ENCODE measurements around the gene DCC.

DCC gene

GRCh38 chr18:52907543-52908308, 567.7 kb downstream of the DCC start:
- no peak for DNase-seq (ENCODE audit: low read depth)

GRCh38 chr18:52914148-52914547, 574.2 kb downstream of the DCC start:
- no peak for DNase-seq (ENCODE audit: low read depth)

- DNase-seq (ENCODE audit: low read depth), result no peak
Measured at GRCh38 chr18:52920665-52921064, 580.7 kb downstream of the DCC start.

- DNase-seq (ENCODE audit: low read depth), result no peak
Measured at GRCh38 chr18:52933356-52933755, 593.4 kb downstream of the DCC start.

GRCh38 chr18:52936931-52937330, 596.9 kb downstream of the DCC start:
- no peak for DNase-seq (ENCODE audit: low read depth)

- no peak for DNase-seq (ENCODE audit: low read depth)
Measured at GRCh38 chr18:52937840-52938239, 597.8 kb downstream of the DCC start.

GRCh38 chr18:52945552-52945951, 605.6 kb downstream of the DCC start:
- no peak for DNase-seq (ENCODE audit: low read depth)

- no peak for DNase-seq (ENCODE audit: low read depth)
Measured at GRCh38 chr18:52948868-52949444, 609.0 kb downstream of the DCC start.

GRCh38 chr18:52950155-52950554, 610.2 kb downstream of the DCC start:
- DNase-seq (ENCODE audit: low read depth), result no peak

- DNase-seq (ENCODE audit: low read depth), result no peak
Measured at GRCh38 chr18:52953387-52953786, 613.4 kb downstream of the DCC start.

- DNase-seq (ENCODE audit: low read depth), result no peak
Measured at GRCh38 chr18:52963481-52963880, 623.5 kb downstream of the DCC start.

GRCh38 chr18:52970686-52971085, 630.7 kb downstream of the DCC start:
- no peak for DNase-seq (ENCODE audit: low read depth)

GRCh38 chr18:52971097-52971496, 631.1 kb downstream of the DCC start:
- no peak for DNase-seq (ENCODE audit: low read depth)

GRCh38 chr18:52979892-52980291, 639.9 kb downstream of the DCC start:
- no peak for DNase-seq (ENCODE audit: low read depth)

- DNase-seq (ENCODE audit: low read depth), result no peak
Measured at GRCh38 chr18:52991246-52991645, 651.2 kb downstream of the DCC start.

GRCh38 chr18:52992041-52992440, 652.0 kb downstream of the DCC start:
- DNase-seq (ENCODE audit: low read depth), result no peak

- DNase-seq (ENCODE audit: low read depth), result no peak
Measured at GRCh38 chr18:52995875-52996274, 655.9 kb downstream of the DCC start.

GRCh38 chr18:52999633-53000032, 659.6 kb downstream of the DCC start:
- no peak for DNase-seq (ENCODE audit: low read depth)

- DNase-seq (ENCODE audit: low read depth), result no peak
Measured at GRCh38 chr18:53004798-53005197, 664.8 kb downstream of the DCC start.

GRCh38 chr18:53018791-53019190, 678.8 kb downstream of the DCC start:
- no peak for DNase-seq (ENCODE audit: low read depth)

GRCh38 chr18:53025247-53025646, 685.2 kb downstream of the DCC start:
- no peak for DNase-seq (ENCODE audit: low read depth)

- DNase-seq (ENCODE audit: low read depth), result no peak
Measured at GRCh38 chr18:53028565-53028964, 688.6 kb downstream of the DCC start.

GRCh38 chr18:53033128-53033527, 693.1 kb downstream of the DCC start:
- DNase-seq (ENCODE audit: low read depth), result no peak

GRCh38 chr18:53038608-53039007, 698.6 kb downstream of the DCC start:
- no peak for DNase-seq (ENCODE audit: low read depth)

Measured in GM04504 (cell line).